ENCODE measurements around the gene SLC39A11. TPM values are rescaled to one million over a fixed set of nuclear protein-coding genes. Genes with fewer than 3 reads are reported as not detected.

Gene SLC39A11
- polyA plus RNA-seq, 1 of the 3 experiments (the other 2 are of a cell fraction), result 23.5 TPM

DNA sequence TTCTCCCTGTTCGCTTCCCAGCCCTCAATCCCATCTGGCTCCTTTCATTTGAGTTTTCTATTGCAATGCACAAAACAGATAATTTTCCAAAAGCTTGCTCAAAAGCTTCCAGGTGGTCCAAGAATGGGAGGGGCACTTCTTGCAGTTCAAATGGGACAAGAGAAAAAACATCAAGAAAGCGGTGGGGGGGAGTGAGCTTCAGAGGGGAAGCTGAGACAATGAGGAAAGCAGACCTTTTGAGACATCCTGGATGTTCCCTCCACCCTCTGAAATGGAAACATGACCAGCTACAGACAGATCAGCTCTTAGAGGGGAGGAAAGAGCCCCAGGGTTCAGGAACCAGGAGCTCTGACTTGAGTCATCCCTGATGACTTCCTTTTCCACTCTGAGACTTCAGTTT is 368.2 kb downstream of the SLC39A11 start:
- no peaks in the 10 kb centered on the region for H3F3A ChIP-seq (replicated peaks; ENCODE audit: insufficient read depth)
- POLR2A ChIA-PET, result no interaction called here
- CTCF ChIA-PET, result interaction anchor here (1.2 to 9.1 kb wide), 27 partner anchors 11 to 696 kb away, joined by 4 to 501 read pairs (median 13); partner anchors contain the start of genes COG1 and SSTR2
- H4K20me1 ChIP-seq (ENCODE audit: insufficient read depth), result no peaks in the 10 kb centered on the region
- H3K27ac ChIP-seq (ENCODE audit: low read depth in 2 of 2, low read length in 1 of 2), result peak overlapping the region in 1 of 2 experiments; percentile 30; a peak in 1 of 4 replicates
- no peak overlapping the region for H3K4me3 ChIP-seq (ENCODE audit: low read depth in 2 of 2, low read length in 1 of 2)
- H3K27me3 ChIP-seq (ENCODE audit: insufficient read depth), result no peaks in the 10 kb centered on the region
- no peak overlapping the region for H3K4me2 ChIP-seq
- no peak overlapping the region for H2AFZ ChIP-seq (ENCODE audit: low read depth)
- no peak overlapping the region for H3K9ac ChIP-seq
- no peaks in the 10 kb centered on the region for H3K9me2 ChIP-seq
- no peaks in the 10 kb centered on the region for H3K36me3 ChIP-seq (replicated peaks in 1 of 2; ENCODE audit: control insufficient read depth in 1 of 2, insufficient read depth in 2 of 2, low read length in 1 of 2)
- H3K4me1 ChIP-seq (ENCODE audit: control insufficient read depth in 1 of 2, insufficient read depth in 2 of 2, low read depth in 1 of 2, low read length in 1 of 2), result peaks cover 0 to 5% of the 10 kb centered on the region in 2 experiments; a peak in 1 of 4 replicates
- H3K9me3 ChIP-seq, result no peaks in the 10 kb centered on the region
- WGBS (ENCODE audit: low lambda C conversion rate), result 92% methylated on average over 2 of the region's 2 CpGs
- DNase-seq, result no peak
- no peaks in the 10 kb centered on the region for H3K79me2 ChIP-seq (ENCODE audit: insufficient read depth)
- TF ChIP-seq RAD21 (IDR thresholded peaks at IDR 0.05; ENCODE audit: low read length), result no peak
- TF ChIP-seq CHD2 (IDR thresholded peaks at IDR 0.05; ENCODE audit: low read length, partially characterized antibody), result no peak
- TF ChIP-seq FOXJ3 (CRISPR knock-in tag; IDR thresholded peaks at IDR 0.05), result no peak
- no peak for TF ChIP-seq RCOR1 (IDR thresholded peaks at IDR 0.05; ENCODE audit: low read length)
- no peak for TF ChIP-seq SIN3A (IDR thresholded peaks at IDR 0.05; ENCODE audit: borderline replicate concordance, low read depth, low read length)
- no peak for TF ChIP-seq GATA2 (CRISPR knock-in tag; IDR thresholded peaks at IDR 0.05)
- TF ChIP-seq NRF1 (IDR thresholded peaks at IDR 0.05; ENCODE audit: low read depth, low read length), result no peak
- TF ChIP-seq, protein P1, sequence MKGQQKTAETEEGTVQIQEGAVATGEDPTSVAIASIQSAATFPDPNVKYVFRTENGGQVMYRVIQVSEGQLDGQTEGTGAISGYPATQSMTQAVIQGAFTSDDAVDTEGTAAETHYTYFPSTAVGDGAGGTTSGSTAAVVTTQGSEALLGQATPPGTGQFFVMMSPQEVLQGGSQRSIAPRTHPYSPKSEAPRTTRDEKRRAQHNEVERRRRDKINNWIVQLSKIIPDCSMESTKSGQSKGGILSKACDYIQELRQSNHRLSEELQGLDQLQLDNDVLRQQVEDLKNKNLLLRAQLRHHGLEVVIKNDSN (IDR thresholded peaks at IDR 0.05; ENCODE audit: borderline replicate concordance, low read depth), result no peak
- TF ChIP-seq, protein P2, sequence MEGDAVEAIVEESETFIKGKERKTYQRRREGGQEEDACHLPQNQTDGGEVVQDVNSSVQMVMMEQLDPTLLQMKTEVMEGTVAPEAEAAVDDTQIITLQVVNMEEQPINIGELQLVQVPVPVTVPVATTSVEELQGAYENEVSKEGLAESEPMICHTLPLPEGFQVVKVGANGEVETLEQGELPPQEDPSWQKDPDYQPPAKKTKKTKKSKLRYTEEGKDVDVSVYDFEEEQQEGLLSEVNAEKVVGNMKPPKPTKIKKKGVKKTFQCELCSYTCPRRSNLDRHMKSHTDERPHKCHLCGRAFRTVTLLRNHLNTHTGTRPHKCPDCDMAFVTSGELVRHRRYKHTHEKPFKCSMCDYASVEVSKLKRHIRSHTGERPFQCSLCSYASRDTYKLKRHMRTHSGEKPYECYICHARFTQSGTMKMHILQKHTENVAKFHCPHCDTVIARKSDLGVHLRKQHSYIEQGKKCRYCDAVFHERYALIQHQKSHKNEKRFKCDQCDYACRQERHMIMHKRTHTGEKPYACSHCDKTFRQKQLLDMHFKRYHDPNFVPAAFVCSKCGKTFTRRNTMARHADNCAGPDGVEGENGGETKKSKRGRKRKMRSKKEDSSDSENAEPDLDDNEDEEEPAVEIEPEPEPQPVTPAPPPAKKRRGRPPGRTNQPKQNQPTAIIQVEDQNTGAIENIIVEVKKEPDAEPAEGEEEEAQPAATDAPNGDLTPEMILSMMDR (IDR thresholded peaks at IDR 0.05), result no peak
- no peak for TF ChIP-seq YY1 (IDR thresholded peaks at IDR 0.05; ENCODE audit: low read depth)

DNA sequence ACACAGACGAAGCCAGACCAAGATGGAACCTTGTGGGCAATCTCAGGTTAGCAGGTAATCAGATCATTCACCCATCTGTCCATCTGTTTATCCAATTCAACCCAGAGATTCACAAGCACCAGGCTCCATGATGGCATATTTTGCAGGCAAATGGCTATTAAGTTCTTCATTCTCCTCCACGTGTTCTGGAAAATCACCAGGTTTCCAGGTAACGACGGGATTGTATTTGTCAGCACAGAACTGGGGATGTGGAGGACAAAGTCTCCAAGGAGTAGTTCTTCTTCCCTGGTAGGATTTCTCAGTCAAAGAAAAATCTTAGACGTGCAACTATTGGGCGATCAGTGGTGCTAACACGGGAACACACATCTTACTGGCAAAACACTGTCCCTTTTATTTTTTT is 368.8 kb downstream of the SLC39A11 start:
- Histone ChIP-seq H3K9me3 (no peaks in the 10 kb centered on the region), H2AFZ (ENCODE audit: low read depth) (no peak overlapping the region), H4K20me1 (ENCODE audit: insufficient read depth) (no peaks in the 10 kb centered on the region), H3F3A (replicated peaks; ENCODE audit: insufficient read depth) (no peaks in the 10 kb centered on the region), H3K27ac (ENCODE audit: low read depth in 2 of 2, low read length in 1 of 2) (no peak overlapping the region), H3K9ac (no peak overlapping the region), H3K4me2 (no peak overlapping the region), H3K36me3 (replicated peaks in 1 of 2; ENCODE audit: control insufficient read depth in 1 of 2, insufficient read depth in 2 of 2, low read length in 1 of 2) (no peaks in the 10 kb centered on the region), H3K4me1 (ENCODE audit: control insufficient read depth in 1 of 2, insufficient read depth in 2 of 2, low read depth in 1 of 2, low read length in 1 of 2) (peaks cover 0 to 5% of the 10 kb centered on the region in 2 experiments; a peak in 1 of 4 replicates), H3K4me3 (ENCODE audit: low read depth in 2 of 2, low read length in 1 of 2) (no peak overlapping the region), H3K27me3 (ENCODE audit: insufficient read depth) (no peaks in the 10 kb centered on the region), H3K9me2 (no peaks in the 10 kb centered on the region), H3K79me2 (ENCODE audit: insufficient read depth) (no peaks in the 10 kb centered on the region)
- 95% methylated on average over 7 of the region's 7 CpGs for WGBS (ENCODE audit: low lambda C conversion rate)
- CTCF ChIA-PET, result interaction anchor here (1.9 to 9.1 kb wide), 11 partner anchors 20 to 647 kb away, joined by 6 to 501 read pairs (median 72); partner anchors contain the start of genes COG1 and SSTR2
- TF ChIP-seq, protein P3, sequence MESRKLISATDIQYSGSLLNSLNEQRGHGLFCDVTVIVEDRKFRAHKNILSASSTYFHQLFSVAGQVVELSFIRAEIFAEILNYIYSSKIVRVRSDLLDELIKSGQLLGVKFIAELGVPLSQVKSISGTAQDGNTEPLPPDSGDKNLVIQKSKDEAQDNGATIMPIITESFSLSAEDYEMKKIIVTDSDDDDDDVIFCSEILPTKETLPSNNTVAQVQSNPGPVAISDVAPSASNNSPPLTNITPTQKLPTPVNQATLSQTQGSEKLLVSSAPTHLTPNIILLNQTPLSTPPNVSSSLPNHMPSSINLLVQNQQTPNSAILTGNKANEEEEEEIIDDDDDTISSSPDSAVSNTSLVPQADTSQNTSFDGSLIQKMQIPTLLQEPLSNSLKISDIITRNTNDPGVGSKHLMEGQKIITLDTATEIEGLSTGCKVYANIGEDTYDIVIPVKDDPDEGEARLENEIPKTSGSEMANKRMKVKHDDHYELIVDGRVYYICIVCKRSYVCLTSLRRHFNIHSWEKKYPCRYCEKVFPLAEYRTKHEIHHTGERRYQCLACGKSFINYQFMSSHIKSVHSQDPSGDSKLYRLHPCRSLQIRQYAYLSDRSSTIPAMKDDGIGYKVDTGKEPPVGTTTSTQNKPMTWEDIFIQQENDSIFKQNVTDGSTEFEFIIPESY (IDR thresholded peaks at IDR 0.05; ENCODE audit: borderline replicate concordance, low read depth), result no peak
- TF ChIP-seq SMC3 (IDR thresholded peaks at IDR 0.05; ENCODE audit: low read depth, low read length) (no peak), POLR2AphosphoS5 (IDR thresholded peaks at IDR 0.05; ENCODE audit: low read depth, low read length) (no peak), GABPA (IDR thresholded peaks at IDR 0.05; ENCODE audit: low read depth) (no peak), MXI1 (IDR thresholded peaks at IDR 0.05; ENCODE audit: low read depth, low read length) (no peak), CHD2 (IDR thresholded peaks at IDR 0.05; ENCODE audit: low read length, partially characterized antibody) (no peak), EZH2phosphoT487 (IDR thresholded peaks at IDR 0.05; ENCODE audit: borderline replicate concordance, low read depth) (no peak), RFX5 (IDR thresholded peaks at IDR 0.05; ENCODE audit: low read length) (no peak), MEF2A (IDR thresholded peaks at IDR 0.05; ENCODE audit: borderline replicate concordance, low read depth) (no peak), FOXJ3 (CRISPR knock-in tag; IDR thresholded peaks at IDR 0.05) (no peak)
- TF ChIP-seq, protein P4, sequence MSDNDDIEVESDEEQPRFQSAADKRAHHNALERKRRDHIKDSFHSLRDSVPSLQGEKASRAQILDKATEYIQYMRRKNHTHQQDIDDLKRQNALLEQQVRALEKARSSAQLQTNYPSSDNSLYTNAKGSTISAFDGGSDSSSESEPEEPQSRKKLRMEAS (IDR thresholded peaks at IDR 0.05; ENCODE audit: low read depth), result no peak
- POLR2A ChIA-PET, result no interaction called here
- DNase-seq, result no peak
